Measurements from ENCODE around the gene CYLD.

The CYLD gene

GRCh38 chr16:50741781-50742575 is at the start of gene CYLD:
TSS of gene CYLD (plus strand) at chr16:50742086. CDS start at chr16:50749699, 7,613 bp downstream.
- peak; percentile 100 for DNase-seq

DNA sequence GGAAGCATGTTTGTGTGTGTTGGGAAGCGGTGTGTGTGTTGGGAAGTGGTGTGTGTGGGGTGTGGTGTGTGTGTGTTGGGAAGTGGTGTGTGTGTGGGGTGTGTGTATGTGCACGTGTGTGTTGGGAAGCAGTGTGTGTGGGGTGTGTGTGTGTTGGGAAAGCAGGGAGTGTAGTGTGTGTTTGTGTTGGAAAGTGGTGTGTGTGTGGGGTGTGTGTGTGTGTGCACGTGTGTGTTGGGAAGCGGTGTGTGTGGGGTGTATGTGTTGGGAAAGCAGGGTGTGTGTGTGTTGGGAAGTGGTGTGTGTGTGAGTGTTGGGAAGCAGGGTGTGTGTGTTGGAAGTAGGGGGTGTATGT is 49.3 kb upstream of the CYLD start:
- no peak for DNase-seq

DNA sequence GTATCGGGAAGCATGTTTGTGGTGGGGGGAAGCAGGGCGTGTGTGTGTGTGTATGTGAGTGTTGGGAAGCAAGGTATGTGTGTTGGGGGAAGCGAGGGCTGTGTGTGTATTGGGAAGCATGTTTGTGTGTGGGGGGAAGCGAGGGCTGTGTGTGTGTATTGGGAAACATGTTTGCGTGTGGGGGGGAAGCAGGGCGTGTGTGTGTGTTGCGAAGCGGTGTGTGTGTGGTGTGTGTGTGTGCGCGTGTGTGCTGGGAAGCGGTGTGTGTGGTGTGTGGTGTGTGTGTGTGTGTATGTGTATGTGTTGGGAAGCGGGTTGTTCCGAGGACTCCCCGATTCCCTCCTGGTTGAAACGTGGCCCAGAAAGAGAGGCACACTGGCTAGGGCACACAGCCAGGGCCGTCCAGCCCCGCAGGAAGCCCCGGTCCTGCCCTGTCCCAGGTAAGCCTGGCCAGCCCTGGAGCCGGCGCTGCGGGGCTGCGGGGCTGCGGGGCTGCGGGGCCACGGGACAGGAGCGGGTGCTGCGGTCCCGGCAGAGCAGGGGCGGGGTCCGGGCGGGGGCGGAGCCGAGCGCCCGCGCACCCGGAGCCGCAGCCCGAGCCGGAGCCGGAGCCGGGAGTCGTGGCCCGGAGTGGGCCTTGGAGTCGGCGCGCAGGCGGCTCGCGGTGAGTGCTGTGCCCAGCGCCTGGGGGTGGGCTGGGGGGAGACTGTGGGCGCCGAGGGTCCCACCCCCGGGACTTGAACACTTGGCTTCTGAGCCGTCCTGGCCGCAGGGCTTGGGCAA is 48.7 kb upstream of the CYLD start, which contains the start of gene NOD2:
TSS of gene NOD2 (plus strand) at position 608 of the 783 bp plus-strand sequence. CDS start 5,890 bp downstream, outside the sequence.
- no peak for DNase-seq

GRCh38 chr16:50694206-50694605 is 47.7 kb upstream of the CYLD start:
- DNase-seq: no peak

DNA sequence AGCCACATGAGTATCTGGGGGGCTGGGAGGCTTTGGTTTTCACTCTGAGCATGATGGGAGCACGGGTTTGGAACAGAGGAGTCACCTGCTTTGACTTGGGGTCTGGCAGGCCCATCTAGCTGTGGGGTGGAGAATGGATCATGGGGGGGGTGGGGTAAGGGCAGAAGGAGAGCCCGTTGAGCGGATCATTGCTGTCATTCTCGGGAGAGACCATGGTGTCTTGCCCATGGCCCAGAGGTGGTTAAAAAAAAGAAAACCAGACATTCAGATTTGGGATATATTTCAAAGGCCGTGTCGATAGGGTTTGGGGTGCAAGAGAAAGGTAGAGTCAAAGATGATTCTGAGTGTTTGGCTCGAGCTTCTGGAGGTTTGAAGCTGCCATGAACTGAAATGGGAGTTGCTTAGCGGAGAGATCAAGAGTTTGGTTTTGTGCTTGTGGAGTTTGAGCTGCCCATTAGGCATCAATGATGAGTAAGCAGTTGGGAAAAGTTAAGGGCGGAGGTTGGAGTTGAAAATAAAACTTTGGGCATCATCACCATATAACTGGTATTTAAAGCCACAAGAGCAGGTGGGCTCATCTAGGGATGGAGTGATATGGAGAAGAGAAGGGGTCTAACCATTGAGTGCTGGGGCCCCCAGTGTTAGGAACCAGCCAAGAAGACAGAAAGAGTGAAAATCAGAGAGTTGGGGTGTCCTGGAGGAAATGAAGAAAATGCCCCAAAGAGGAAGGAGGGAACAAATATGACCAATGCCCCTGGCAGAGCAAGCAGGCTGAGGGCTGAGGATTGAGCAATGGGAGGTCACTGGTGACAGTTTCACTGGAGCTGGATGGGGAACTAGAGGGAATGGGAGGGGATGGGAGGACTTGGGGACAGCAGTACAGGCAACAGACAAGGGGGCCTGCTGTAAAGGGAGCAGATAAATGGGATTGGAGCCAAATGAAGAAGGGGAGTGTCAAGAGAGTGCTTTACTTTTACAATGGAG is 46.6 kb upstream of the CYLD start:
- peak; percentile 88 for DNase-seq

- no peak for DNase-seq
These were observed 45.8 kb upstream of the CYLD start for GRCh38 chr16:50696126-50696525.

GRCh38 chr16:50696575-50697420 is 45.1 kb upstream of the CYLD start:
- peak; percentile 88 to 94 for DNase-seq

DNA sequence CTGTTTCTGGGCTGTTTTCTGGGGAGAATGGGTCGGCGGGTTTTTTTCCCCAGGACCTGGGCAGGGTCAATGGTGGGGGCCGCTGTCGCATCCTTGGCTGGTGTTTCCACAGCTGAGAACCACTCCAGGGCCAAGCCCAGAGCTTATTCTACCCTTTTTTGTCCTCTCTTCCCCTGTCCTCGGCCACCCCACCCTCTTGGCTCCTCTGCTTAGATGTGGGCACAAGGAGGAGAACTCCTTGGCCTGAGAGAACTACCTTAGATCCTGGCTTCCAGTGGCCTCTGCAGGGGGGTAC is 44.5 kb upstream of the CYLD start:
- DNase-seq: no peak

GRCh38 chr16:50697881-50698767 is 43.8 kb upstream of the CYLD start:
- peak; percentile 87 to 95 for DNase-seq

DNA sequence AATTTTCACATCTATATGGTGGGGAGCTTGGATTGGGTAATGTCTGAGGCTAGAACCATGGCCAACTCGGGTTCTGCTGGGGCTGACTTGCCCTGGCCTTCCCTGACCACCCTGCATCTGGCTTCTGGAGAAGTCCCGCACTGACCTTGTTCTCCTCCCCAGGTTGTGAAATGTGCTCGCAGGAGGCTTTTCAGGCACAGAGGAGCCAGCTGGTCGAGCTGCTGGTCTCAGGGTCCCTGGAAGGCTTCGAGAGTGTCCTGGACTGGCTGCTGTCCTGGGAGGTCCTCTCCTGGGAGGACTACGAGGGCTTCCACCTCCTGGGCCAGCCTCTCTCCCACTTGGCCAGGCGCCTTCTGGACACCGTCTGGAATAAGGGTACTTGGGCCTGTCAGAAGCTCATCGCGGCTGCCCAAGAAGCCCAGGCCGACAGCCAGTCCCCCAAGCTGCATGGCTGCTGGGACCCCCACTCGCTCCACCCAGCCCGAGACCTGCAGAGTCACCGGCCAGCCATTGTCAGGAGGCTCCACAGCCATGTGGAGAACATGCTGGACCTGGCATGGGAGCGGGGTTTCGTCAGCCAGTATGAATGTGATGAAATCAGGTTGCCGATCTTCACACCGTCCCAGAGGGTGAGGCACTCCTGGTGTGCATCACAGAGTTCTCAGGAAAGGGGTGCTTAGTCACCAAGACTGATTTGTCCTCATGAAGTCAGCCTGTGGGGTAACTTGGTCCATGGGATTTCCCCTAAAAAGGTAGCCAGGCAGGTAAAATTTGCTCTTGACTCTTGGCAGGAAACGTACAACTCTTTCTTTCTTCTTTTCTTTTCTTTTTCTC is 42.3 kb upstream of the CYLD start:
- peak; percentile 49 to 60 for DNase-seq

GRCh38 chr16:50702725-50703124 is 39.2 kb upstream of the CYLD start:
- DNase-seq: no peak

- no peak for DNase-seq
These were observed 37.6 kb upstream of the CYLD start for GRCh38 chr16:50704245-50704644.

GRCh38 chr16:50705436-50706110 is 36.3 kb upstream of the CYLD start:
- DNase-seq: no peak

- no peak for DNase-seq
These were observed 35.6 kb upstream of the CYLD start for GRCh38 chr16:50706250-50706649.

DNA sequence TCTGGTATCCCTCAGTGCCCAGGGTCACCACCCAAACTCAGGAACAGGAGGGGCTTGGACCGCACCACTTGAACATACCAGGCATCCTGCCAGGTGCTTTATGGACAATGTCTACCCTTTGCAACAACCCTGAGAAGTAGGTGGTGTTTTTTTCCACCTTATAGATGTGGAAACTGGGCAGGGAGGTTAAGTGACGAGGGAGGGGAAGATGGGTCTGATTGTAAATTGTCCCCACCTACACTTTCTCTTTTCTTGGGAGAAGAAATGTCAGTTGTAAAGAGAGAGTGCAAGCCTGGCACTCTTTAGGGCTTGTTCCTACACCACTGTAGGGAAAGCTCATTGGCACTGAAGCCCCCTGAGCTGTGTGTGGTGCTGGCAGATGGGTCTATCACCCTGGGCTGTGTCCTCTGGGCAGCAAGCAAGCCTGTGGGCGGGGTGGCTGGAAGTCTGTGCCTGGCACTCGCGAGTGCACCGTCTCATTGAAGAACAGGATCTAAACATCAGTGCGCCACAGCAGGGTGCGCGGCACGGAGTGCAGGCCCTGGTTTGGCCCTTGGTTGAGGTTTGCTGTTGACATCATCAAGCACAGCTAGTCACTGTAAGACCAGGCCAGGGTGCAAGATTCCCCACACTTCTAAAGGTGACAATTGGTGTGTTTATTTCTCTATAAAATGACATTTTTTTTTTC is 33.4 kb upstream of the CYLD start:
- DNase-seq: no peak

DNA sequence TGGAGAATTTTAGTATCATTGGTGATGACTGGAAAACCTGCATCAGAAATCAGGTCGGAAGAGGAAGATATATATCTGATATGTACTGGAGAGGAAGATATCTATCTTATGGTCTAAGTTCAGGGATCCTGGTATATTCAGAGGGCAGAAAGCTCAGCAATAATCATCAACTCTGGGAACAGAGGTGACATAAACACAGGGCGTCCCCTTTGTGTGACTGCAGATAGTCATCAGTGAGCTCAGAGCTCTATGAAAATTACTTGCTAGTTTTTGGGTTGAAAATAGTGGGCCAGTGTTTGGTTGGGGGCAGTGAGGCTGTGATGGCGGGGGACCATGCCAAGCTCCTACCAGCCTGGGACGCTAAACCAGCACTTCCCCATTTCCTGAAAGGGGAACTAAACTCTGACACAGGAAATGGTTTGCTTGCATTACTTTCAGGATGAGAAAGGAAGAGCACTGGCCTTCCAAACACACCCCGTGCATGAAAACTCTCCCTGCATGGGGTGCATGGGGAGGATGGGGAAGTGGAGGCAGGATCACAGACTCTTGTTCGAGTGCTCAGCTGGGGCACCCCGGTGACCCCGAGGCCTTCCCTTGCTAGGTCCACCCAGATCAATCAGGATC is 32.7 kb upstream of the CYLD start:
- peak; percentile 82 to 85 for DNase-seq

DNA sequence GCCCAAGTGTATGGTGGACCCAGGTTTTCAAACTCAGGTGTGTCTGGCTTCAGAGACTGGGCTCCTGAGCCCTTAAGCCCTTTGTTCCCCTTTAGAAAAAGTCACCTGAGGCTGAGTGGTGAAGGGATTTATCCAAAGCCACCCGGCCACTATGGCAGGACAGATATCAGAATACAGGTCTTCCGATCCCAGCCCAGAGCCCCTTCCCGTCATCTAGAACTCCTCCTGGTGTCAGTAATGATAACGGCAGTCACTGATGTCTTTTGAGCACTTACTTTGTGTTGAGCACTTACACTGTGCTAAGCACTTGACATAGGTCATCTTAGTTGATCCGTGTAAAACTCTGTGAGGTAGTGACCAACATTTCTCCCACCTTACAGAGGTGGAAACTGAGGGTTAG is 31.9 kb upstream of the CYLD start:
- DNase-seq: no peak

DNA sequence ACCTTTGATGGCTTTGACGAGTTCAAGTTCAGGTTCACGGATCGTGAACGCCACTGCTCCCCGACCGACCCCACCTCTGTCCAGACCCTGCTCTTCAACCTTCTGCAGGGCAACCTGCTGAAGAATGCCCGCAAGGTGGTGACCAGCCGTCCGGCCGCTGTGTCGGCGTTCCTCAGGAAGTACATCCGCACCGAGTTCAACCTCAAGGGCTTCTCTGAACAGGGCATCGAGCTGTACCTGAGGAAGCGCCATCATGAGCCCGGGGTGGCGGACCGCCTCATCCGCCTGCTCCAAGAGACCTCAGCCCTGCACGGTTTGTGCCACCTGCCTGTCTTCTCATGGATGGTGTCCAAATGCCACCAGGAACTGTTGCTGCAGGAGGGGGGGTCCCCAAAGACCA is 30.8 kb upstream of the CYLD start:
- no peak for DNase-seq

Data from inflammatory macrophage treated with lipopolysaccharide for 1 hour (primary cell).